Stimulated activated CD8-positive, alpha-beta memory T cell treated with anti-CD3 and anti-CD28 coated beads, Interleukin-4, amount 100 ng/mL, for 48 hours (primary cell): ENCODE results near the gene EEIG1.
"Not testable (repeated sequence)": the region's sequence is repeated elsewhere in the genome, so short reads cannot be mapped to it uniquely, and the experiment has no call there.

Experiments
- DNase-seq: peaks from one replicate; pipeline ENCODE4 v3.0.0-alpha.2; 2020

Gene EEIG1

DNA sequence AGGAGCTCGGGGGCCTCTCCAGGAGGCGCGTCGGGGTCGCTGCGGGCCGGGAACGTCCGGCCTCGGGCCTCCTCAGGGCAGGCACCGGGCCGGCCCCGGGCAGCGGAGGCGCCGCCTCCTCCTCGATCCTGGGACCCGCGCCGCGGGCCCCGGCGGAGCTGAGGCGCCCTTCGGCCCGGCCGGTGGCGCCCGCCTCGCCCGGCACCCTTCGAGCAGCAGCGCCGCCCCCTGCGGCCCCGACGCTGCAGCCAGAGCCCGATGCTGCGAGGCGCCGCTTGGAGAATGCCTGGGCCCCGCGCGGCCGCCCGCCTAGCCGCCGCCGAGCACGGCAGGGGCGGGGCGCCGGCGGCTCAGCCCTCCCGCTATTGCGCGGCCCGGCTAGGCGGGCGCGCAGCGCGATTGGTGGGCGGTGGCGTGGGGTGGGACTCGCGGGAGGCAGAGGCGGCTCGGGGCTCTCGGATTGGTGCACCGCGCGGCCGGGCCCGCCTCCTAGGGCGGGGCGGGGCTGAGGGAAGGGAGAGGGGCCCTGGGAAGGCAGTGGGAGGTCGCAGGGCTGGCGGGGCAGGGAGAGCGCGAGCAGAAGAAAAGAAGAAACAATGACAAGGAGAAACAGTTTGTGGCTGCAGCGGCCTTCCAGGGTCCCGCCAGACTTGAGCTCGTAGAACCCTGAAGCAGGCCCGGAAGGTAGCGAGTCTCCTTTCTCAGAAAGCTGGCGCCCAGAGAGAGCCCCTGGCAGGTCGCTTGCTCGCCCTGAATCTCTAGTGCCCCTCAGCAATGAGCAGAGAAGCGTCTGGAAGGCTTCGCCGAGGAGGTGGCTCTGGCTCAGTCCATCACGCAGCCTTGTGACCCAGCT is at the start of gene EEIG1:
TSS of gene EEIG1 (minus strand) at position 284 of the 853 bp plus-strand sequence. CDS start 852 bp downstream, outside the sequence.
- DNase-seq = peak; percentile 98

DNA sequence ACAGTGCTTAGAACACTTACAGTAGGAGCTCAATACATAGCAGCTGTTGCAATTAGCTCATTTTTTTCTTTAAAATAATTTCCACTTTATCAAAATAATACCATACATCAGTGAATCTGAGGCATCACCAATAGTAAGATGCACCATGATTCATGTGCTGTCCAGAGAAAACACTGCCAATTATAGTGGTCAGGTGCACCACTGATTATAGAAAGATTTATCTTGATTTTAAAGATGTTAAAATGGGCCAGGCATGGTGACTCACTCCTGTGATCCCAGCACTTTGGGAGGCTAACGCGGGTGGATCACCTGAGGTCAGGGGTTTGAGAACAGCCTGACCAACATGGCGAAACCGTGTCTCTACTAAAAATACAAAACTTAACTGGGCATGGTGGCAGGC is 46.9 kb upstream of the EEIG1 start:
- no peak for DNase-seq

DNA sequence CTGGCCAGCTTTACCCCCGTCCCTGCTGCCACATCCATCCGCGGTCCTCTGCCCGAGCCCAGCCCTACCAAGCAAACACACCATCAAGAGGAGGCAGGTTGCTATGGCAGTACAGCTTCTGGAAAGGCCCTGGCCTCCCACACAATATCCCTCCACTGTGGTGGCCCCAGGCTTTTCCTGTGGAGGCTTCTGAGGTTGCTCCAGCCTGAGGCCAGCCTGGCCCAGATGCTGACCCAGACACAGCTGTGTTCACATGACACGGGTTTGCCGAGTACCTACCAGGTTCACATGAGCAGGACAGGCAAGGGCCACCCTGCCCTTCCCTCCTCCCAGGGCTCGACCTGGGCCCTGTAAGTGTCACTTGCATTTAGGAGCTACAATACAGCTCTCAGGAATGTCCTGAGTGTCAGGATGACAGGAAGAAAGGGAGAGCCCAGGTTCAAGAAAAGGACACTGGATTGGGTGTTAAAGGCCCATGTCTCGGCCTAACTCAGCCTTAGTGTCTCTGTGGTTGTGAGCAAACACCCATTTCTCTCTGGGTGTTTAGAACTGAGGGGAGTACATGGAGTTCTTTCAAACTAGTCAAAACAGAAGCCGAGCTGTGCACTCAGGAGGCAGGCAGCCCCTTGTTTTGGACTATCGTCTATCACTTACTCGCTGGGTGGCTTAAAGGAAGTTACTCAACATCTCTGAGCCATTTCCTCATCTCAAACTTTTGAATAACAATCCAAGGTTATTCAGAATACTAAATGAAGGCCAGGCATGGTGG is 46.2 kb upstream of the EEIG1 start:
- peak; percentile 64 for DNase-seq

DNA sequence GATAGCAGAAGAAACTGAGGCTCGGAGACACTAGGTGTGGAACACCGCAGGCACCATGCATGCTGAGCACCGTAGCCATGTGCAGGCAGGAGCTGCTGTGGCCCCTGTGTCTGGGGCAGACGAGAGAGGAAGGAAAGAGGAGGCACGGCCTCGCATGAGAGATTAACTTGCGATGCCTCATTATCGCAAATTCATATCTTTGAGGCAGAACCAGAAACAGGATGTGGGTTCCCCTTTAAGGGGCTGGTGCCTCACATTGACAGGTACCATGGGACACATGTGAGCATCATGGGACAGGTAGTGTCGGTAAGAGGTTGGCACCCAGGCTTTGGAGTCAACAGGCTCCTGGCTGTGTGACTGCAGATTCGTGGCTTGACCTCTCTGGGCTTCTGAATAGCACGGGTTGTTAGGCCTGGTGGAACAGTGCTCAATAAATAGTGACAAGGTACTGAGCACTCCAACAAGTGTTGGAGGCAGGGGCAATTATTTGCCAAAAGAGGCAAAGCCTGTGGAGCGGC is 45.5 kb upstream of the EEIG1 start:
- DNase-seq = peak; percentile 70

DNA sequence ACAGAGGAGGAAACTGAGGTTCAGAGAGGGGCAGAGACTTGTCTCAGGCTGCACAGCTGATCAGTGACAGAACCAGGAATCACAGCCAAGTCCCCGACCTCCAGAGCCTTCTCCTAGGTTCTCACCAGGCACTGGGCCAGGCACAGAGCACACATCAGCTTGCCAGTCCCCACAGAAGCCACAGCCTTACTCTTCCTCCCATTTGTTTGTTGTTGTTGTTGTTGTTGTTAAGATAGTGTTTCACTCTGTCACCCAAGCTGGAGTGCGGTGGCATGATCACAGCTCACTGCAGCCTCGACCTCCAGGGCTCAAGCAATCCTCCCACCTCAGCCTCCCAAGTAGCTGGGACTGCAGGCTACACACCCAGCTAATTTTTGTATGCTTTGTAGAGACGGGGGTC is 44.9 kb upstream of the EEIG1 start:
- no peak for DNase-seq

DNA sequence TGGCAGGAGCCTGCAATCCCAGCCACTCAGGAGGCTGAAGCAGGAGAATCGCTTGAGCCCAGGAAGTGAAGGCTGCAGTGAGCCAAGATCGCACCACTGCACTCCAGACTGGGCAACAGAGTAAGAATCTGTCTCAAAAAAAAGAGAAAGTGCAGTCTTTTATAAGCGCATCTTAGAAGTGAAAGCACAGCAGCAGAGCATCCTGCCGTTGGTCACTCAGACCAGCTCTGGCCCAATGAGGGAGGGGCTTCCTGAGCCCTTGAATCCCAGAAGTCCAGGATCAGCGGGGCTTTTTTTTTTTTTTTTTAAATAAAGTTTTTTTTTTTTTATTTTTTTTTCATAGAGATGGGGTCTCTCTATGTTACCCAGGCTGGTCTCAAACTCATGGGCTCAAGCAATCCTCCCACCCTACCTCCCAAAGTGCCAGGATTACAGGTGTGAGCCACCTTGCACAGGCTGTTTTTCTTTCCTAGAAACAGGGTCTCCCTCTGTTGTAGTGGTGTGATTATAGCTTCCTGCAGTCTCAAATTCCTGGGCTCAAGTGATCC is 44.0 kb upstream of the EEIG1 start:
- DNase-seq = no peak

DNA sequence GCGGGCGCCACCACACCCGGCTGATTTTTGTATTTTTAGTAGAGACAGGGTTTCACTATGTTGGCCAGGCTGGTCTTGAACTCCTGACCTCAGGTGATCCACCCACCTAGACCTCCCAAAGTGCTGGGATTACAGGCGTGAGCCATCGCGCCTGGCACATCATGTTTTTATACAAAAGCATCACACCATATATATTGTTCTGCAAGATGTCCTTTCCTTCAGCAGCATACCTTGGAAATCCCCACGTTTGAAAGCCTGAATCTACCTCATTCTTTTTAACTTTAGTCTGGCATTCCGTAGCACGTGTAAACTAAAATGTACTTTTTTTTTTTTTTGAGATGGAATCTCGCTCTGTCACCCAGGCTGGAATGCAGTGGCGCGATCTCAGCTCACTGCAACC is 42.9 kb upstream of the EEIG1 start:
- DNase-seq = not testable (repeated sequence)

DNA sequence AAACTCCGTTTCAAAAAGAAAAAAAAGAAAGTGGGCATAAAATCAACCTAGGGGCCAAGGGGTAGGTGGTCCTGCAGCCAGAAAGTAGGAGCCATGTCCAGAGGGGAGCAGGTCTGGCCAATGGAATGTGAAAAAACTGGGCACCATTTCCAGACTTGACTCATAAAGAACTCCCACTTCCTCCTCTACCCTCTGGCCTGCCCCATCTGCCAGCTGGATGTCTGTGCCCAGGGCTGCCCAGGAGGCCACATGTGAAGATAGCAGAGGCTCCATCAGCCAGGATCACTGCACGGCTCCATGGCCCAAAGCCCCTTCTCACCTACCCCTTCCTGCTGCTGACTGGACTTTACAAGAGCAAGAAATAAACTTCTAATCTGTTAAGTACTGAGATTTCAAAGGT is 42.1 kb upstream of the EEIG1 start:
- DNase-seq = no peak

DNA sequence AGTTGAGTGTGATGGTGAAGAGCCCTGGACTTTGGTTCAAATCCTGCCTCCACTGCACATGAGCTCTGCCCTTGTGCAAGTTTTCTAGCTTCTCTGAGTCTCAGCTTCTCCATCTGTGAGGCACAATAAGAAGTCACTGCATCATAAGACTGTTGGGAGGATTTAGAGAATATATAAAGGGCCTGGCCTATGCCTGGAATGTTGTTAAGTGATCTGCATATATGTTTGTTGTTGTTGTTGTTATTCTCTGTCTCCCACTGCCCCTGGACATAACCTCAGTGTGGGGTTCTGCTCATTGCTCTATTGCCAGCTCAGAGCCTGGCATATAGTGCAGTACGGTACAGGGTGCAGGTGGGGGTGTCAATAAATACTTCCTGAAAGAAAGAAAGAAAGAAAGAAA is 40.3 kb upstream of the EEIG1 start:
- DNase-seq = no peak

DNA sequence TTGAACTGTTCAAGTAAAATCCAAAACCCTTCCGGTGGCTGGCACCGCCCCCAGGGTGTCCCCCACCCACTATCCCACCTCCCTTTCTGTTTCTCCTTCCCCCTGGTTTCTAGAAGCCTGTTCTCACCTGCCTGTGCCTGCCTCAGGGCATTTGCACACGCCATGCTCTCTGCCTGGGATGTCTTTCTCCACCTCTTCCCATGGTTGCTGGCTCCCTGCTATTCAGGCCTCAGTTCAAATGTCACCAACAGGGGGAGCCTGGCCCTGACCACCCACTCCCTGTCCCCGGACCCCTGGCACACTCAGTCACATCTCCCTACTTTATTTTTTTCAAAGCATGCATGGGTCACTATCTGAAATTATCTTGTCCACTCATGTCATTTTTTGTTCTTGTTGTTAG is 39.9 kb upstream of the EEIG1 start:
- no peak for DNase-seq

DNA sequence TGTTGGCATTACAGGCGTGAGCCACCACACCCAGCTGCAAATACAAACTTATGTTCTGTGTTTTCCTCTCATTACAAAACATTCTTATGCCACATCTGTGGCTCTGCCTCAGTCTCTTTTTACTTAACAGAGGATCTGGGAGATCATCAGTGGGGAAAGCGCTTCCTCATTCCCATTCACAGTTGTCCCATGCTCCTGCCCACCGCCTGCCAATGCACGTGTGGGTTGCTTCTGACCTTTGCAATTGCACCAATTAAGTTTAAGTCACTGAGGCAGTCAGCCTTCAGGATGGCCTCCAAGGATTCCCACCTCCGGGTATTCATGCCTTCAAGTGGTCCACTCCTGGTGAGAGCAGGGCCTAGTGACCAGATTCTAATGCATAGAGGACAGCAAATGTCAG is 34.9 kb upstream of the EEIG1 start:
- DNase-seq = no peak

DNA sequence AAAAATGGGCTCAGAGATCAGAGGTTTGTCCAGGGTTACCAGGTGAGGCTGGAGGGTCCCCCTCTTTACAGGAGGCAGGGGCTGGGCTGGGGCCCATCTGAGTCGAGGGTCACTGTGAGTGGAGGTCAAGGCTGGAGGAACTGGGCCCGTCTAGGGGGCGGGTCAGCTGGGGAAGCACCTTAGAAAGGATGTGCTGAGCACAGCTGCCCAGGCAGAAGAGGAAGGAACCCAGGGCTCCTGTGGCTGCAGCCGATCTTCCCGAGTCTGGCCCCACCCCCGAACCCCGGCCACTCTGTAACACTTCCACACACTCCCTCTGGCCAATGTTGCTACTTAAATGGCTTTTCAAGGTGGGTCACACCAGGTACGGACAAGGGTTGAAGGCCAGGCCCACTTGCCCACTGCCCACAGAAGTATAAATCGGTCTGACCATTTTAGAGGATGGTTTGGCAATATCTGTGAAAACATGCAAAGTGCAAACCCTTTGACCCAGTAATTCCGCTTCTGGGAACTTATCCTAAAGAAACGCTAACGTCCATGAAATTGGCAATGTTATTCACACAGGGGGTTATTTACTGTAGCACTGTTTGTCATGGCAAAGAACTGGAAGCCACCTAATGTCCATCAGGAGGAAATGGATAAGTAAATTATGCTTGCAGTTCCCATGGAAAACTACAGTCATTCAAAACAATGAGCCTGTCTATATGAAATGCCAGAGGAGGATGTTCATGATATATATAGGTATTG is 30.5 kb upstream of the EEIG1 start:
- no peak for DNase-seq

DNA sequence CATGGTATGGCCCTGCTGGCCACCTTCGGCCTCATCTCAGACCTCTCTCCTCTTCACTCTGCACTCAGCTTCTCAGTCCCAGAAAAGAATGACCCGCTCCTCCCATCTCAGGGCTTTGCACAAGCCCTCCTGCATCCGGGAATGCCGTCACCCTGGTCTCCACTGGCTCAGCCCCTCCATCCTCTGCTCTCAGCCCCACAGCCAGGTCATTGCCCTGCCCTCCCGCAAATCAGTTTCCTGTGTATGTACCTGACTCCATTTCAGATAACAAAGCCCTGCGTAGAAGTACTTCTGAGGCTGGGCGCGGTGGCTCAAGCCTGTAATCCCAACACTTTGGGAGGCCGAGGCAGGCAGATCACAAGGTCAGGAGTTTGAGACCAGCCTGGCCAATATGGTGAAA is 28.9 kb upstream of the EEIG1 start:
- DNase-seq = no peak

DNA sequence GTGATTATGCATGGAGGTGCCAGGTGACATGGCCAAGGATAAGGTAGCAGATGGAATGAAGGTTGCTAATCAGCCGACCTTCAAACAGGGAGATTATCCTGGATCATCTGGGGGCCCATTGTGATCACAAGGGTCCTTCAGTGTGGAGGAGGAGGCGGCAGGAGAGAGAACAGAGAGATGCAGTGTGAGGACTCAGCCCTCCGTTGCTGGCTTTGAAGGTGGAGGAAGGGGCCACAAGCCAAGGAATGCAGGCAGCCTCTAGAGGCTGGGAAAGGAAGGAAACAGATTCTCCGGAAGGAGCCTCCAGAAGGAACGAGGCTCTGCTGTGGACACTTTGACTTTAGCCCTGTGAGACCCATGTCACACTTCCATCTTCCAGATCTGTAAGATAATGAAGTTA is 27.4 kb upstream of the EEIG1 start:
- no peak for DNase-seq

DNA sequence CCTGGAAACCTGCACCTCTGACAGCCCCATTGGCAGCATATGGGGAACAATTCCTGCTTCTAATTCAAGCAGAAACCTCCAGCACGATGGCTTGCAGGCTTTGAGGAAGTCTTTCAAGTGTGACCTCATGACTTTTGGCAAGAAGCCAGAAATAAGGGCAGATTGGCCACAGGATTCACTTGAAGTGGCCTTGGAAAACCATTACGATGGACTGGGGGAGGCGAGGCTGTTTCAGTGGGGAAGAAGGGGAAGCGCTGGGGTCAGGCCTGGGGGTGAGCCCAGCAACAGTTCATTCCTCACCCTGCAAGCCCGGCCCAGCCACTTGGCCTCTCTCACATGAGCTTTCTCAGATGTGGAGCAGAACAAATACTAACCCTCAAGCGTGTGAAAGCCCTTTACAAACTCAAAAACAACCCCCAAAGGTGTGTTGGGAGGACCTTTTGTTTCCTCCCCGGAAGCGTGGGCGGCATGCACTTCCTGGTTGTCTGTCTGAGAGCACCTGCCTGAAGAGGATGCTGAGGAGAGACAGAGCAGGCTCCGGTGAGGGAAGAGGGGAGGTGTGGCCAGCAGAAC is 26.9 kb upstream of the EEIG1 start:
- DNase-seq = peak; percentile 91

DNA sequence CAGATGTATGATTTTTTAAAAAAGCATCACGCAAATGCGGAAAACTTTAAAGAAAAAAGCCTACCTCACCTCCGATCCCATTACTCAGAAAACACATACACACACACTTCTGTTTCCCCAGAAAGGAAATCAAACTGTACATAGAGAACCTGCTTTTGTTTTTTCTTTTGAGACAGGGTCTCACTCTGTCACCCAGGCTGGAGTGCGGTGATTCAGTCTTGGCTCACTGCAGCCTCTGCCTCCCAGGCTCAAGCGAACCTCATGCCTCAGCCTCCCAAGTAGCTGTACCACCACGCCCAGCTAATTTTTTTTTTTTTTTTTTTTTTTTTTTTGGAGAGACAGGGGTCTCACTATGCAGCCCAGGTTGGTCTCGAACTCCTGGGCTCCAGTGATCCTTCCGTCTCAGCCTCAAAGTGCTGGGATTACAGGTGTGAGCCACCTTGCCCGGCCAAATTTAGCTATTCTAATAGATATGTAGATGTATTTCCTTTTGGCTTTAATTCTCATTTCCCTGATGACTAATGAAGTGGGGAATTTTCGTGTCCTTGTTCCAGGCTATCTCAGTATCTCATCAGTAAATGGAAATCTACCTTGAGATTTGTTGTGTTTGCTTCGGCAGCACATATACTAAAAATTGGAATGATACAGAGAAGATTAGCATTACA is 25.7 kb upstream of the EEIG1 start:
- no peak for DNase-seq

DNA sequence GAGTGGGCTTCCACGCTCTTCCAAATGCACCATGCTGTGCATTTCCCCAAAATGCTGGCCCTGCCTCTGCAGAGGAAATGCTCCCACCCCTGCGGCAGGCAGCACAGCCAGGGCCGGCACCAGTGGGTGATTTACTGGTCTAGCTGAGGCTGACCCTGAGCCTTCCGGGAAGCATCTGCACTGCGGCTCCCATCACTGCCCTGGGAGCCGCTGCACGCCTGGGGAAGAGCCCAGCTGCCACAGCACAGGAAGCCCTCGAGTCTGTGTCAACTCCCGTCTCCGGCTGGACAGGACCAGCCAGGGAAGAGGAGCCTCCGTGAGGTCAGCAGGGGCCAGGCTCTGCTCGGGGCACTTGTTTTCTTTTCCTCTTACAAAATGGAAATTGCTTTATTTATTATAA is 25.1 kb upstream of the EEIG1 start:
- DNase-seq = no peak

DNA sequence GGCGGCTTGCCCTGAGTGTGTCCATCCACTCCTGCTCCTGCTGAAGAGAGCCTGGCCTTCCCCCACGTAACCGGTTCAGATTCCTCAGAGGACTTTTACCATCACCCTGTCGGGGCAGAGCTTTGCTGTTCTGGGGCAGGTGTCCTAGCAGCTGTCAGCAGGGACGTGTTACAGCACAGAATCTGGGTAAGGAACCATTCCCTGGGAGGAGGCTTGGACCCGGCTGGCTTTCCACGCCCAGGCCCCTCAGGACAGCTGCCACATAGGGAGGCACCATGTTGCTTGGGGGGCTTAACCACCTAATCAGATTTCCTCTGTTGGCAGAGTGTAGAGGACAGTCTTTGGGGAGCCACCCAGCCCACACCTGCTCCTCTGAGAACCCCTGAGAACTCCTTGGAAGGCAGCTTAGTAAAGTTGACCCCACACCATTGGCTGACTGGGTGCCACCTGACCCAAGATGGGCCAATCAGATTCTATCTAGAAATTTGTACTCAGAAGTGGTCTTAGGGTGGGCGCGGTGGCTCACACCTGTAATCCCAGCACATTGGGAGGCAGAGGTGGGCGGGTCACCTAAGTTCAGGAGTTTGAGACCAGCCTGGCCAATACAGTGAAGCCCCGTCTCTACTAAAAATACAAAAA is 23.3 kb upstream of the EEIG1 start:
- no peak for DNase-seq

DNA sequence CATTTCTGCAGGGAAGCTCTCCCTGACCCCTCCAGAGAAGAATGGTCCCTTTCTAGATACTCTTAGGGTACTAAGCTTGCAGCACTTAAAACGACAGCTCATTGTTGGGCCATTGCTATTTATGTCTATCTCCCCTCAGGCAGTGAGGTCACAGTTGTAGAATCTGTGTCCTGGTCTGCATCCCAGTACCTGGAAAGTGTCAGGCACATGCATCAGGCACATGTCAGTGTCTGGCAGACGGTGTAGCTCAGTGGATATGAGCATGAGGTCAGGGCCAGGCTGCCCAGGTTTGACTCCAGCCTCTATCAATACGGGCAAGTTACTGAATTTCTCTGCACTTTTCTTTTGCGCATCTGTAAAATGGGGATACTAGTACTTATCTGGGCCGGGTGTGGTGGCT is 22.2 kb upstream of the EEIG1 start:
- DNase-seq = no peak

DNA sequence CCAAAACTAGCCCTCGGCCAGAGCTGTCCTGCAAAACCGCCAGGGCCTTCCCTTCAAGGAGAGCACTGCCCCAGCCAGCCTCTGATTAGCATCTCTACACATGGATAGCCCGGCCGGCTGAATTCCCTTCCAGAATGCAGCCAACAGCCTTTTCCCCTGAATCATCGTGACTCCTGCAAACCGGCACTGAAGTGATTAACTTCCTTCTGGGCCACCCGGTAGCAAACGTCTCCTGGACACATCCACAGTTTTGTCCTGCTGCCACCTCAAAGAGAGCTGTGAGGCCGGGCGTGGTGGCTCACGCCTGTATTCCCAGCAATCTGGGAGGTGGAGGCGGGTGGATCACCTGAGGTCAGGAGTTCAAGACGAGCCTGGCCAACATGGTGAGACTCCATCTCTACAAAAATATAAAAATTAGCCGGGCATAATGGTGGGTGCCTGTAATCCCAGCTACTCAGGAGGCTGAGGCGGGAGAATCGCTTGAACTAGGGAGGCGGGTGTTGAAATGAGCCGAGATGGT is 21.1 kb upstream of the EEIG1 start:
- no peak for DNase-seq

DNA sequence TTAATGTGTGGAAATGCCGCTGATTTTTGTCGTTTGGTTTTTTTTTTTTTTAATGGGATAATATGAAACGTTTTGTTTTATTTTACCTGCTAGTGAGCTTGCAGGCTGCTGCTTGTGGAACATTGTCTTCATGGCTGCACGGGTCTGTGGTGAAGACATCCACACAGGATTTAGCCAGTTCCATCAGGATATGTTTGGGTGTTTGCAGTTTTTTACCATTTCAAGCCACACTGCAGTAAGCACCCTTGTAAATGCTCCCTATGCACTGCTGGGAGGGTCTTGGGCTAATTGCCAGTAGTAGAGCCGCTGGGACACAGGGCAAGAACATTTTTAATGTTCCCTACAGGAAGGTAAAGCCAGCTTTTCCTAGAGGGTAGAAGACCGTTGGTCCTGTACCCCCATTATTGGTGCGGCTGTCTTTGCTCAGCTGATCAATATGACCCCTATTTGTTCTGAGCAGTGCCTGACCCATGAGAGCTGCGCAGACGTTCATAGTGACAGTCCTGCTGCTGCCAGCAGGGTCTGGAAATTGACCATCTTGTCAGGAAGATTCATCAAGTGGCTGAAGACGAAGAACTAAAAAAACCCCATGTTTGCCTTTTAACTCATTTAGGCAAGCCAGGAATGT is 20.5 kb upstream of the EEIG1 start:
- DNase-seq = no peak
